HG02870 (cell line): Measurements from ENCODE around the gene CD109.
"Not testable (repeated sequence)": the region's sequence is repeated elsewhere in the genome, so short reads cannot be mapped to it uniquely, and the experiment has no call there.

Source experiments
- ATAC-seq: cut with Tn5 transposase; IDR thresholded peaks from one replicate; pipeline ENCODE4 v1.9.1; 2021; ENCODE audit warnings: mild to moderate bottlenecking, moderate library complexity; ENCODE audit not compliant: unreplicated experiment

Gene CD109

DNA sequence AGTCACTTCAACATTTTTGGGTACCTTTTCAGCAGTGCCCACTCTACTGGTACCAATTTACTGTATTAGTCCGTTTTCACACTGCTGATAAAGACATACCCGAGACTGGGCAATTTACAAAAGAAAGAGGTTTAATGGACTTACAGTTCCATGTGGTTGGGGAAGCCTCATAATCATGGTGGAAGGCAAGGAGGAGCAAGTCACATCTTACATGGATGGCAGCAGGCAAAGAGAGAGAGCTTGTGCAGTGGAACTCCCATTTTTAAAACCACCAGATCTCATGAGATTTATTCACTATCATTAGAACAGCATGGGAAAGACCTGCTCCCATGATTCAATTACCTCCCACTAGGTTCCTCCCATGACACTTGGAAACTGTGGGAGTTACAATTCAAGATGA, 12.4 kb upstream of the CD109 start:
- ATAC-seq = not testable (repeated sequence)

DNA sequence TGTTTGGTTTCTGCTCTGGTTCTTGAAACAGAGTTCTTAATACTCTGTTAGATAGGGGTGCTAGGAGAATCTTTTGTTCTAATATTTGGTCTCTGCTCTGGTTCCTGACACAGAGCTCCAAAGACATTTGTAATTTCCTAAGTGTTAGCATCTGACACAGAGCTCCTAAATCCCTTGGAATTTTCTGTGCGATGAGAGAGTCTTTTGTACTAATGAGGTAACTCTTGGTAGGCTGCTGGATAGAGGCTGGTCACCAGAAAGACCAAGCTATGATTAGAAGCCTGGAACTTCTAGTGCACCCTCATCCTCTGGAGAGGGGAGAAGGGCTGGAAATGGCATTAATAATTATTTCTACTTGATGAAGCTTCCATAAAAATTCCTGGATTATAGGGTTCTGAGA, 7.7 kb upstream of the CD109 start:
- ATAC-seq = no peak

DNA sequence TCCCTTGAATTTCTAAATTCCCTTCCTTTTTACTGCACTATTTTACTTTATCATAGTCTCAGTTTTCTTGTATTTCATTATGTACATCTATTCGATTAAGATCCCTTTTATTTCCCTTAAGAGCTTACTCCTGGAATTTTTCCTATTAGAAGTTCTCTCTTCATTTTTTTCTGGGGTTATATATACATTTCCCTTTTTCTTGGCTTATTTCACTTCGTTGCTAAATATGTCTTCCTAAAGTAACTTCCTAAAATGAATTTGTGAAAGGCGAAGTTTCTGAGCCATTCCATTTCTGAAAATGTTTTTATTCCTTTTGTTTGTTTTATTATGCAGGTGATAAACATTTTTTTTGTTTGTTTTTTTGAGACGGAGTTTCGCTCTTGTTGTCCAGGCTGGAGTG, 5.9 kb upstream of the CD109 start:
- ATAC-seq = no peak

DNA sequence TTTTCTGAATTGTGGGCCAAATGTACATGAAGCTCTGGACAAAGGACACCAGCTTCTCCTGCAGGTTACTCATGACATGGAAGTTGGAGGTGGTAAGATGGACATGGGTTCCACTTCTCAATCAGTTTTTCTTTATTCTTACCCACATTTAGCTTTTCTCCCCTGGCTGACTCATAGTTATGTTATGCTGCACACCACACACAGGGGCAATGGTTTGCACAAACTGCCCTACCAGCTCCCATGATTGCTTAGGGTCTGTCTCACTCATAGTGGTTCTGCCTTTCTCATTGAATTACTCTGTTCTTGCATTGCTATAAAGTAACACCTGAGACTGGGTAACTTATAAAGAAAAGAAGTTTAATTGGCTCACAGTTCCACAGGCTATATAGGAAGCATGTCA, 4.5 kb upstream of the CD109 start:
- no peak for ATAC-seq

DNA sequence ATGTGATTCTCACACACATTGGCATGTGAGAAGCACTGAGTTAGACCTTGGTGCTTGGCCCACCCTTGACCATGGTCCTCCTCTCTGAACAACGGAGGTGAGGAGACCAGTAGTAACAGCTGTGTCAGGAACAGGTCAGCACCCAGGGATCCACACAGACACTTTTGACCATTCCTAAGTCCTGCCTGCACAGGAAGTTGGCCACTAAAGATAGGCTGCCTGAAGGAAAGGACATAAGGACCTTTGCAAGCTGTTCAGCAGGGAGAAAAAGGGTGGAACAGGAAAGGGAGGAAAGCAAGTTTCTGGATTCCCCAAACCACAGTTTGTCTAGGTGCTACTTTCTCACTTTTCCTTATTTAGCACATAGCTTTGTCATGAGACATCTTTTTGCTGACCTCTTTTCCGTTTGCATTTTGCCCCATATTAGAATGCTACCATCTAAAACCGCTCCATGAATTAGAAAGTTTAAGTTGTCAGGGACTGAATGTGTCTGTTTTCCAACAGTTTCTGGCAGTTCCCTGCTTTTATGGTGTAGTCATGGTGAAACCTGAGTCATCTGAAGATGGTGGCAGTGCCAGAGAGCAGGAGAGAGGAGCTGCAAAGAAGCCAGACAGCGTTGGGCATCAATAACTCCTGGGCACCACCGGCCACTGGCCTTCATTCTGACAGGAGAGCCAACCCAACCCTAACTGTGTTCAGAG, 1.1 kb upstream of the CD109 start:
- no peak for ATAC-seq

DNA sequence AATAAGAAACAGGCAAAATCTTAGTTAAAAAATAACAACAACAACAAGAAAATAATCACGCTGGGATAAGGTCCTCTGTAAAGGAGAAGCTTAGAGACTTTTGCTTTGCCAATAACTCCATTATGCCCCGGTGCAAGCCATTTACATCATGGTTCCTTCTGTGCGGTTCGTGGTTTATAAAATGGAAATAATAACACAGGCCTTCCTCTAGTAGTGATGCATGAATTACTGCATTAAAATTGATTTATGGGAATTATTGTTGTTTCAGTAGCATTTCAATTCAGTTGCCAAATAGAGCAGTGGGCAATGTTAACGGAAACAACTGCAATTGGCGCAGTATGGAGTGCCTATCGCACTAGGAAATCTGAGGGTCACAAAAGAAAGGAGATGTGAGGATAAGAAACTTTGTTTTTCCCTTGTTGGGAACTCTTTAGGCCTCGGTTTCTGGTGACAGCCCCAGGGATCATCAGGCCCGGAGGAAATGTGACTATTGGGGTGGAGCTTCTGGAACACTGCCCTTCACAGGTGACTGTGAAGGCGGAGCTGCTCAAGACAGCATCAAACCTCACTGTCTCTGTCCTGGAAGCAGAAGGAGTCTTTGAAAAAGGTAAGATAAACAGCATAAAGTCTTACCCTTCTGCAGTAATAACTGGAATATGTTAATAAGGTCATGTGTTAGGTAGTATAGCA, 1.1 kb downstream of the CD109 start:
- ATAC-seq = no peak

DNA sequence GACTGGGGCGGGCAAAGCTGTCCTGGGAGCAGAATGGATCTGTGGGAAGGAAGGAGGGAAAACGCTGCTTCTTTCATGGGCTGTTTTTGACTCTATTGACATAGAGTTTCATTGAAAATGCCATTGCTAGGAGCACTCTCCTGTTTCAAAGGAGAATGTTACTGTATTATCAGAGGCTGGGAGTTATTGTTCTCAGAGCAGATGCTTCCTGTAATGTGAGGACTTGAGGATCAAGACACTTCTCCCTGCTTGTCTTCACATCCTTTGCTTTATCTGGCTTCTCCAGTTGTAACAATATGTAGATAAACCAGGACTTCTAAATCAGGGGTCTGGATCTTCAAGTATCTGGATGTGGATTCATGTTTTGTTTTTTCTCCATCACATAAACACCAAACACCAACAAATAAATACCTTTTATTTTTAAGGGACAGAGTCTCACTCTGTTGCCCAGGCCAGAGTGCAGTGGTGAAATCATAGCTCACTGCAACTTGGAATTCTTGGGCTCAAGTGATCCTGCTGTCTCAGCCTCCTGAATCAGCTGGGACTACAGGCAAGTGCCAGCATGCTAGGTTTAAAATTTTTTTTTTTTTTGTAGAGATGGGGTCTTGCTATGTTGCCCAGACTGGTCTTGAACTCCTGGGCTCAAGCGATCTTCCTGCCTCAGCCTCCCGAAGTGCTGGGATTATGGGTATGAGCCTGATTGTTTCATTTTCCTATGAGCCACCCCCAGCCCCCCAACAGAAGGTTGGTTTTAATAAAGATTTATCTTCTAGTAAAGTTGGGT, 3.9 kb downstream of the CD109 start:
- no peak for ATAC-seq

DNA sequence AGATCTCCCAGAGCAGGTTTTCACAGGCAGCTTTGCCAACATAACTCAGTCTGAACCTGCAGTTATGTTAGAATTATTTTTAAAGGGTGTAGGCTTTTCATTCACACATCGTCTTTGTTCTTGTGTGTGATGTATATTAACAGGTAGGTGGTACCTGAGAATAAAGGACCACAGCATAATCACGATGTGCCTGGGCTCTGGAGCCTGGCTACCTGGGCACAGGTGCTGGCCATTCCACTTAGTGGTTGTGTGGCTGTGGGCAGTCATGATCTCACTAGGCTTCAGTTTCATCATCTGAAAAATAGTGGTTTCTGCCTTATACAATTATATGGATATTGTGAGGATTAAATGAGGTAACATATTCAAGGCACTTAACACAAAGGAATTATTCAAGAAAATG, 6.4 kb downstream of the CD109 start:
- ATAC-seq = no peak

DNA sequence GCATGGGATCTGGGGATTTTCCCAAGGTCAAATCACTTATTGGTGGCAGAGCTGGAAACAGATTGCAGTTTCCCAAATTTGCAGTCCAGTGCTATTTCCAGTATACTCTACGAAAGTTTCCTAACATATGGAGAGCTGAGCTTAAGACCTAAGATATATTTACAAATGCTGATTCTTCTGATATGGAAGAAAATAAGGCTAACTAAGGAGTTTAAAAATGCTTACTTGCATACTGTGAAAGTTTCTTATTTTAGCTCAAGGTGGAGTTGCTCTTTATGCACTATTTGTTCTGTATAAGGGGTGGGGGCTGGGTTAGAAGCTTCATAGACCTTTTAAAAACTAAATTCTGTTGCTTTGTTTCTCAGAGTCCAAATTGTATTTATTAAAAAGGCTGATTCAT, 7.5 kb downstream of the CD109 start:
- no peak for ATAC-seq

DNA sequence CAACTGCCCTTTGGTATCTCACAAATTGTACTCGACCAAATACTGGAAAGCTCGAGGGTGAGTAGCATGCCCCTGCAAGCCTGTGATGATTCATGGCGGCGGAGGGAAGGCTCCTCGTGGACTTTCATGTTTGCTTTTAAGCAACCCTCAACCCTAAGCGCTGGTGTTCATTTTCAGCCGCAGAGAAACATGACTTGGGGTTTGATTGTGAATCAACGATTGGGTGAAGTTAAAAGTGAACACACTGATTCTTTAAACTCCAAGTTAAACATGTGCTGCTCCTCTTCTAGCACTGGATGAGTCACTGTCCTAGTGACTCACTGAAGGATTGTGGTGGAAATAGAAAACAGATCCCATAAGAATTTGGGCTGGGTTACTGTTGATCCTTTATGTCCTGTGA, 8.3 kb downstream of the CD109 start:
- ATAC-seq = peak; percentile 82

DNA sequence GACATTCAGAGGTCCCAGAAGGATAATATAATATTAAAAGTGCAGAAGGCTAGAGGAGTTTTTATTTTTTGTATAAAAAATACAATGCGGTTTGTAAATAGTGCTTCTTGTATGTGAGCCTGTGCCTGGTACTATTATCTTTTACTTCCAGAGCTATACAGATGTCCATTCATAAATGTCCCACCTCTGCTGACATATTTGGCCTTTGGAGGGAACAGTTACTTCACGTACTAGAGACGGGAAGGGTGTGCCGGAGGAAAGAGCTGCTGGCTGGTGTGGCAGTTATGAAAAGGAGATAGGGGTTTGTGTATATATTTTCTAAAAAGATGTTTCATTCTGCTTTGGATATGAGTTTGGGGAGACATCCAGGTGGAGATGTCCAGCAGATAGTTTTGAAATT, 8.8 kb downstream of the CD109 start:
- ATAC-seq = no peak

DNA sequence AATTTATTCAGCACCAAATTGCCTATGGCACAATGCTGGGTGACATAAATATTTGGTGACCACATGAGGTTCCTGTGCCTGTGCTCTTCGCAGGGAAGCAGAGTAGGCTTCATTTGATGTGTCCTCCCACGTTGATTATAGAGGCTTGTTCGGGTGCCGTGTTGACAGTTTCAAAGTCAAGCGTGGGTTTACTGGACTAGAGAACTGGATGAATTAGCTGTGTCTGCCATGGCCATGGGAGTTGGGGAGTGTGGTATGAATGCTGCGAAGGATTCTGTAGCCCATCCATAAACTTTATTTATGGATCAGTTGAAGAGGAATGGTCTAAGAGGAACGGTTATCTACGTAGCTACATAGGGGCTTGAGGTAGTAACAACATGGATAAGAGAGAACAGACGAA, 11.0 kb downstream of the CD109 start:
- ATAC-seq = no peak

DNA sequence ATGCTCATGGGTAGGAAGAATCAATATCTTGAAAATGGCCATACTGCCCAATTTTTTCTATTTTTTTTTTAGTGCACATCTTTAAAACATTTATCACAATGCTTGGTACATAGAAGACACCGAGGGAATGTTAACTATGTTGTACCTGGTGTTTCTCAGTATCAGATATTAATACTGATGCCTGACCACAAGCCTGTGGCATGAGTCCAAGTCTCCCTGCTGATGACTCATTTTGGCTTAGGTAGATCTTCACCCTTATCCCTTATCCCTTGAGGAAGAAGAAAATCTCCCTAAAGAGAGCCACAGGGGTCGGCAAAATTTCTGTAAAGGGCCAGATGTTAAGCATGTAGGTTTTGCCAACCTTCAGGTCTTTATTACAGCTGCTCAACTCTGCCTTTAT, 14.5 kb downstream of the CD109 start:
- peak; percentile 51 for ATAC-seq

DNA sequence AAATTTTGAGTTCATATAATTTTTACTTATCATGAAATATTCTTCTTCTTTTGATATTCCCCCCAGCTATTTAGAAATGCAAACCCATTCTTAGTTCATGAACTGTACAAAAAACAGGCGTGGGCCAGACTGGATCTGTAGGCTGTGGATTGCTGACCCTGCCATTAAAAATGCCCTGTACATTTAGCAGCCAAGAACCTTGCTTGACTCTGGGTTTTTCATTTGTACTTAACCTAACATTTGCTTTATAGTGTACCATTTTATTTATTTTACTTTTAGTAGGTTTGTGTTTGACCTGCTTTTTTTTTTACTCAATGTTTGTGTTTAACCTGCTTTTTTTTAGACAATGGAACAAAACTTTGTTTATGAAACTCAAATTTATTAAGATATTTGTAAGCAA, 14.9 kb downstream of the CD109 start:
- no peak for ATAC-seq

DNA sequence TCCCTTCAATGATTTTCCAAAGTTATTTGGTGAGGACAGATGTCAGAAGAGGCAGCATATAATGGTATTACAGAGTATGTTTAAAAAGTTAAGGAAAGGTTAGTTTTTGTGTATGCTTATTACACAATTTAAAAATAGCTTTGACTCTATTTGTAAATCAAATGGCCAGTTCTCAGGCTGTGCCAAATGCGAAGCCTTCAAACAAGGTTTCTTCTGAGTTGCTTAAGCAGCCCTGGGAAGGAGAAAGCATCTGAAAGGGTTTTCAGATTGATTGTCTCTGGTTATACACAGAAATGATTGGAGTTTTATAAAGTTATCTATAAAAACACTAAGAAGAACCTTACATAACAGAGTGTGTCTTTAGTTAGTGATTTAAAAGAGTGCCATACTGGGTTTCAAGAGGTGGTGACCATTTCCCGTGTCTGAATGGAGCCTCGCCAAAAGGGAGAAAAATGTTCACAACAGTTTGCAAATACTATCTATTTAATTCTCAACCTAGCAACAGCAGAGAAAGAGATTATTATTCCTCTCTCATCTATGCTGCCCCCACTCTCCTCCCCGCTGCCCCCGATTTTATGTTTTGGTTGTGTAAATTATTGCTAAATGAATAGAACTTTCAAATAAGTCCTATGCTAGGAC, 16.7 kb downstream of the CD109 start:
- no peak for ATAC-seq

DNA sequence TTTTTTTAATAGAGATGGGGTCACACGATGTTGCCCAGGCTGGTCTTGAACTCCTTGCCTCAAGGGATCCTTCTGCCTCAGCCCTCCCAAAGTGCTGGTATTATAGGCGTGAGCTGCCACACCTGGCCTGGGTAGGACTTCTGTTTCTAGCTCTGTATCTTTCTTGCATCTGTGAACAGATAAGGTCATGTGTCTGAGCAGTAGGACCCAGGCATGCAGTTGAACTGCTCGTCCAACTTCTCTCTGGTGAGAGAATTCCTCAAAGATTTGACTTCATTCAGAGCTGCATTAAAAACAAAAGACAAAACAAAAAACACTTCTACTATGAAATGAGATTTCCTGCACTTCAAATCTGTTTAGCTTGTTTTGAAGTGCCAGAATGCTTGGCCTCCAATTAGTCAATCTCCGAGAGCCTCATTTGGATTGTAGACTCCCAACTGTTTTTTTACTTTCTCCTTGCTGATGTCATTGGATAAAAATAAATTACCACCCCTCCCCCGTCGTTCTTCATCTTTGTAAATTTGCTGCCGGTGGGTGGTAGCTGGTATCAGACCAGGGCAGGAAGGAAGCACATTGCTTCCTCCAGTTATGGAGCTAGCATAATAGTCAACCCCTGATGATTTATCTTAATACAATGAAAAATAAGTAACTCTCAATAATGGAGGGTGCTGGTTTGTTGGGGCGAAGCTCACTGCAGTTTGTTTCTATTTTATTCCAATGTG, 17.6 kb downstream of the CD109 start:
- no peak for ATAC-seq

DNA sequence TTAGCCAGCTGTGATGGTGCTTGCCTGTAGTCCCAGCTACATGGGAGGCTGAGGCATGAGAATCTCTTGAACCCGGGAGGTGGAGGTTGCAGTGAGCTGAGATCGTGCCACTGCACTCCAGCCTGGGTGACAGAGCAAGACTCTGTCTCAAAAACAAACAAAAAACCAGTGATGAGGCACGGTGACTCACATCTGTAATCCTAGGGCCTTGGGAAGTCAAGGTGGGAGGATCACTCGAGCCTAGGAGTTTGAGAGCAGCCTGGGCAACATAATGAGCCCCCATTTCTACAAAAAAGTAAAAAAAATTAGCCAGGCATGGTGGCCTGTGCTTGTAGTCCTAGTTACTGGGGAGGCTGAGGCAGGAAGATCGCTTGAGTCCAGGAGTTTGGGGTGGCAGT, 19.1 kb downstream of the CD109 start:
- ATAC-seq = not testable (repeated sequence)

DNA sequence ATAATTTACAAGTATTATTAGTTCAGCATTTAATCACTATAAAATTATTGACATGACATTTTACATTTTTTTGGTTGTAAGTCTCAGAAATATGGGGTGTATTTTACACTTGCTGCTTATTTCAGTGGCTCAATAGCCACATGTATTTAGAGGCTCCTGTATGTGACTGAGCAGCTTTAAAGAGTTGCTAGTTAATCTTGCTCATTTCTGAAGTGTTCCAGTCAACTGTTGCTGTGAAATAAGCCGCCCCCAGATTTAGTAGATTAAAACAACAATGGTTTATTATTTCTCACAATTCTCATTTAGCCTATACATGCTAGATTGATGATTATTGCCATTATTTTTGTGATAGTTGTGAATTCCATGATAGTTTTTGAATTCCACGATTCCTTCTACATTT, 23.0 kb downstream of the CD109 start:
- ATAC-seq = no peak

DNA sequence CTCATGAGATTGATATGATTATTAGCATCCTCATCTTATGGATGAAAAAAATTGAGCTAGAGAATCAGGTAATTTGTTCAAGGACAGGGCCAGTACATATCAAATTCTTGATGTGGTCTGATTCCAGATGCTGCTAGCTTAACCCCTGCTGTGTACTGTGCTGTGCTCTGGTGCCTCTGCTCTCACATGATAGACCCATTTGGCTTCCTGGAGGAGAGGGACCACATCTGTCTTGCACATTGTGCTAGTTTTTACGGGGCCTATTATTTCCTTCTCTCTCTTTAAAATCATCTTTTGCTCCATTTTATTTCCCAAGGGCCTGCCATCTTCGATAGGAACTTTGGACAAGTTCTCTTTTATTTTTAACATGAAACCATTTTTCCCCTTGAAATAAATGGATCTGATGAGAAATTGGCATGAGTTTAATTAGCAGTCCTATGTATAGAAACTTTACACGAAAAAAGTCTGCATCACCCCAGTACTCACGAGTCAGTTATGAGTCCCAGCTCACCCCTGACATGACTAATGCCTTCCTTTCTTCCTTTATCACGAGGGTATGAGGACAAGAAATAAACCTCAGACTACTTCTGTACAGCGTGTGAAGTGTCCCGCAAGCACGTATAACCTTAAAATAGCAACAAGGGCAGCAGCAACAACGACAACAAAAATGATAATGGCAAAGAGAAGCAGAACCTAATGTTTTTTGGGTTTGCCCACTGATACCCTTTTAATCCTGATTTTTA, 26.5 kb downstream of the CD109 start:
- ATAC-seq = peak; percentile 68

DNA sequence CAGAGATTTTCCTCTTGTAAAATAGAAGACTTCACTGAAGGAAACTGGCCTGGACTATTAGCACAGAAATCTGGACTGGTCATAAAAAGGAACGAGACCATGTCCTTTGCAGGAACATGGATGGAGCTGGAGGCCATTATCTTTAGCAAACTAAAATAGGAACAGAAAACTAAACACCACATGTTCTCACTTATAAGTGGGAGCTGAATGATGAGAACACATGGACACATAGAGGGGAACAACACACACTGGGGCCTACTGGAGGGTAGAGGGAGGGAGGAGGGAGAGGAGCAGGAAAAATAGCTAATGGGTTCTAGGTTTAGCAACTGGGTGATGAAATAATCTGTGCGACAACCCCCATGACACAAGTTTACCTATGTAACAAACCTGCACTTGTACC, 27.5 kb downstream of the CD109 start:
- ATAC-seq = not testable (repeated sequence)
